ENCODE measurements around the gene LIMK1. TPM values are rescaled to one million over a fixed set of nuclear protein-coding genes. Genes with fewer than 3 reads are reported as not detected.

The LIMK1 gene
- total RNA-seq (9.6 TPM), polyA plus RNA-seq (ENCODE audit: insufficient read depth in 1 of 8, insufficient read length in 8 of 8, low replicate concordance in 1 of 8) (10 to 100 TPM; 11.2 to 21.9 (median 17.0) TPM)
- long read RNA-seq, donor 1, partial matches to known transcripts: 0 of 2 reads
- long read RNA-seq, donor 1, other reads (novel, unspliced or antisense): 0 of 2 reads
- long read RNA-seq, donor 2: 0 reads
- long read RNA-seq, donor 3, partial matches to known transcripts: 0 of 3 reads
- long read RNA-seq, donor 3, other reads (novel, unspliced or antisense): 0 of 3 reads
- long read RNA-seq, donor 4, partial matches to known transcripts: 0 of 3 reads
- long read RNA-seq, donor 4, other reads (novel, unspliced or antisense): 0 of 3 reads
- long read RNA-seq, donor 5, transcript LIMK1-201 (16 exons, 3,219 nt): major isoform, 9 of 9 reads
- long read RNA-seq, donor 5, partial matches to known transcripts: 0 of 9 reads
- long read RNA-seq, donor 5, other reads (novel, unspliced or antisense): 0 of 9 reads
- long read RNA-seq, donor 6, partial matches to known transcripts: 0 of 1 reads
- long read RNA-seq, donor 6, other reads (novel, unspliced or antisense): 0 of 1 reads
- long read RNA-seq, donor 7, partial matches to known transcripts: 0 of 3 reads
- long read RNA-seq, donor 7, other reads (novel, unspliced or antisense): 0 of 3 reads
- long read RNA-seq, donor 8, partial matches to known transcripts: 8 of 8 reads
- long read RNA-seq, donor 8, other reads (novel, unspliced or antisense): 0 of 8 reads
- long read RNA-seq, donor 9, partial matches to known transcripts: 0 of 4 reads
- long read RNA-seq, donor 9, other reads (novel, unspliced or antisense): 0 of 4 reads
- long read RNA-seq, donor 10, partial matches to known transcripts: 0 of 1 reads
- long read RNA-seq, donor 10, other reads (novel, unspliced or antisense): 0 of 1 reads
- long read RNA-seq, donor 11: 0 reads

DNA sequence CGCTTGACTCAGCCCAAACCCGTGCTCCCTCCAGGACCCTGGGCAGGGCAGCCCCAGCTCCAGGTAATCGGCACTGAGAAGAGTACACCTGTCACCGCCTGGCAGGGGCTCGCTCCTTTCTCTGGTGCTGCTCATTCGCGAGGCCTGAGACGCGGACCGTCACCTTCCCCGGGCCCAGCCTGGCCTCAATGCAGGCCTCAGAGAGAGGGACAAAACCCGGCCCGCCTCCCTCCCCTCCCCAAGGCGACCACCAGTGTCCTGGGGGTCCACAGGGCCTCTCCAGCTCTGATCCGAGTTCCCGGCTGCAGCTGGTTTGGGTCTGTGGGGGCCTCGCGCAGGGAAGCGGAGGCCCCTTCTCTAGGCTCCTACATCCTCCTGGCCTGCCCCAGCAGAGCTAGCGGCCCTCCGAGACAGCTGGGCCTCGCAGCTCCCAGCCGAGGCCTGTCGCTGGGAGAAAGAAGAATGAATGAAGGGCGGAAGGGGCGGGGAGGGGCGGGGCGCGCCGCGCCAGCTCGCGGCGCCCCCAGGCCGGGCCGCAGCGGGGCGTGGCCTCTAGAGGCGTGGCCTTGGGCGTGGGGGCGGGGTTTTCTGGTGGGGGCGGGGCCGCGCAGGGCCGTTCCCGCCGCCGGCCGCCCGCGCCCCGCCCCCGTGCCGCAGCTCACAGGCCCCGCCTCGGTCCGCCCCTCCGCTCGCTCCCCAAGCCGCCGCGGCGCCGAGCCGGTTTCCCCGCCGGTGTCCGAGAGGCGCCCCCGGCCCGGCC, at the start of gene LIMK1:
Gene LIMK1 (plus strand): TSS at position 688 of the 760 bp plus-strand sequence. CDS start 187 bp downstream, outside the sequence.
- H3K4me3 ChIP-seq (ENCODE audit: low read length): peak within 1 kb of the TSS; percentile 65
- H3K4me1 ChIP-seq (ENCODE audit: control insufficient read depth, insufficient read depth, low read length): peaks cover 27% of the 10 kb centered on the region
- peak; percentile 91 for DNase-seq
- 7% methylated on average over 54 of the region's 71 CpGs for WGBS (ENCODE audit: insufficient coverage)
- H3K27me3 ChIP-seq (ENCODE audit: control insufficient read depth, insufficient read depth, low read length): no peaks in the 10 kb centered on the region
- H3K27ac ChIP-seq (ENCODE audit: low read length): peak within 1 kb of the TSS; percentile 78
- no peaks in the 10 kb centered on the region for H3K9me3 ChIP-seq (replicated peaks; ENCODE audit: control insufficient read depth, low read depth, low read length)
- H3K36me3 ChIP-seq (ENCODE audit: control insufficient read depth, insufficient read depth, low read length): peaks cover 11% of the 10 kb centered on the region

DNA sequence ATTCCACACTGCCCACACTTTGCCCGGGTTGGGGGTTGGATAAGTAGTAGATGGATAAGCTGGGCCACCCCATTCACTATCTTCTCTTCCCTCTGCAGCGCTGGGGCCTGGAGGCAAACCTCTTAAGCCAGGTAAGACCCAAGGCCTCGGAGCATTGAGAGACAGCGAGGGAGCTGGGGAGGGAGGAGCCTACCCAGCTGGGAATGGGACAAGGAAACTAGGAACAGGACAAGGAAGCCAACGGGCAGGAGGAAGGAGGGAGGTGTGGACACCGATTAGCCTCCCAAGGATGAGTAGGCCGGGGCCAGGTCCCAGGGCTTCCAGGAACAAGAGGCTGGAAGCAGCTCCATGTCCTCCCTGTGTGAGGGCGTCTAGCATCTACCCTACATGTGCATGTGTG, 46.0 kb upstream of the LIMK1 start:
- H3K36me3 ChIP-seq (ENCODE audit: control insufficient read depth, insufficient read depth, low read length): peaks cover 17% of the 10 kb centered on the region
- WGBS (ENCODE audit: insufficient coverage): 45% methylated on average over 6 of the region's 8 CpGs
- H3K4me1 ChIP-seq (ENCODE audit: control insufficient read depth, insufficient read depth, low read length): peaks cover 58% of the 10 kb centered on the region
- H3K27me3 ChIP-seq (ENCODE audit: control insufficient read depth, insufficient read depth, low read length): peaks cover 2% of the 10 kb centered on the region
- no peak for DNase-seq
- H3K9me3 ChIP-seq (replicated peaks; ENCODE audit: control insufficient read depth, low read depth, low read length): no peaks in the 10 kb centered on the region
- H3K27ac ChIP-seq (ENCODE audit: low read length): no peak overlapping the region
- no peak overlapping the region for H3K4me3 ChIP-seq (ENCODE audit: low read length)

DNA sequence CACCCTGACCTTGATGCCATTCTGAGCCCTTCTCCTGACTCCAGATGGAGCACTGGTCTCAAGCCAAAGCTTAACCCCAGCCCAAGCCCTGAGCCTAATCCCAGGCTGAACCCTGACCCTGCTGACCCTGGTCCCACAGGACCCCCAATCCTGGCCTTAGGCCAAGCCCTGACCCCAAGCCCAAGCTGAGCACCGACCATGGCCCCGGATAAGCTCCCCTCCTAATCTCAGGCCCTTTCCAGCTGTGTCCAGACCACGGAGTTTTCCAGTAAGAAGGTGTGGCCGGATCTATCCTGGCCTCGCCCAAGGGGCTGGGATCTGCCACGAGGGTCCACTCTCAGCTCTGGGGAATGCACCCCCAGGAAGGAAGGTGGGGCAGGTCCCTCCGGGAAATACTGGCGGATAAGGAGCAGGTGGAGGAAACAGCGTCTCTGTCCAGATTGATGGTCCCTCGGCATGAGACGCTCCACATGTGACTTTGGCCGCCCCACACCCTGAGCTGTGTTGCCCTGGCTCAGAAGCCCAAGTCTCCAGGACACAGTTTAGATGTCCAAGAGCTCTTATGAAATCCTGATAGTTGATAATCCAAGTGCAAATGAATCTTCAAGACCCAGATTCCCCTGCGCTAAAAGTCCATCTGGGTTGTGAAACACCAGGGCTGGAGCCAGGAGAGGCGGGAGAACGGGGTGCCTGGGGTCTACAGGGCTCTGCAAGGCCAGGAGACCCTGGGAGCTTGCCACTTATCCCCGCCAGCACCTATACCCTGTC, 45.2 kb upstream of the LIMK1 start:
- Histone ChIP-seq H3K36me3 (ENCODE audit: control insufficient read depth, insufficient read depth, low read length) (peaks cover 17% of the 10 kb centered on the region), H3K4me3 (ENCODE audit: low read length) (no peak overlapping the region), H3K4me1 (ENCODE audit: control insufficient read depth, insufficient read depth, low read length) (peaks cover 58% of the 10 kb centered on the region), H3K27me3 (ENCODE audit: control insufficient read depth, insufficient read depth, low read length) (peaks cover 2% of the 10 kb centered on the region), H3K9me3 (replicated peaks; ENCODE audit: control insufficient read depth, low read depth, low read length) (no peaks in the 10 kb centered on the region), H3K27ac (ENCODE audit: low read length) (no peak overlapping the region)
- DNase-seq: peak; percentile 55
- 57% methylated on average over 15 of the region's 16 CpGs for WGBS (ENCODE audit: insufficient coverage)

DNA sequence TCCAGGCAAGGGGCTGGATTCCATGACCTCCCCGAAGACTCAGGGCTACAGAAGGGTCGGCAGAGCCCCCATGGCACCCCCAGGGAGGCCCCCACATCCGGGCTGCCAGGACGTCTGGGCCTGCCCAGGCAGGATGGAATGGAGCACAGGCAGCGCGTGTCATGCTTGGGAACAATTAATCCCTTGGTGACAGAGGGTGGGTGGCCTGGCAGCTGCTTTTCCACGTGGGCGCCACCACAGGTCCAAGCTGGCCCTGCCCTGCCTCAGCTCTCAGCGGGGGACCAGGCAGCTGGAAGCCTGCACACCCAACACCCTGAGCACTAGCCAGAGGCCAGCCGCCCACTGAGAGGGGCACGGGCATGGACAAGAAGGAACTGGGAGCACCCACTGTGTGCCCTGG, 44.3 kb upstream of the LIMK1 start:
- peak; percentile 58 for DNase-seq
- Histone ChIP-seq H3K4me1 (ENCODE audit: control insufficient read depth, insufficient read depth, low read length) (peaks cover 54% of the 10 kb centered on the region), H3K27ac (ENCODE audit: low read length) (no peak overlapping the region), H3K4me3 (ENCODE audit: low read length) (no peak overlapping the region), H3K27me3 (ENCODE audit: control insufficient read depth, insufficient read depth, low read length) (peaks cover 2% of the 10 kb centered on the region), H3K9me3 (replicated peaks; ENCODE audit: control insufficient read depth, low read depth, low read length) (no peaks in the 10 kb centered on the region), H3K36me3 (ENCODE audit: control insufficient read depth, insufficient read depth, low read length) (peaks cover 17% of the 10 kb centered on the region)
- 63% methylated on average over 8 of the region's 11 CpGs for WGBS (ENCODE audit: insufficient coverage)

DNA sequence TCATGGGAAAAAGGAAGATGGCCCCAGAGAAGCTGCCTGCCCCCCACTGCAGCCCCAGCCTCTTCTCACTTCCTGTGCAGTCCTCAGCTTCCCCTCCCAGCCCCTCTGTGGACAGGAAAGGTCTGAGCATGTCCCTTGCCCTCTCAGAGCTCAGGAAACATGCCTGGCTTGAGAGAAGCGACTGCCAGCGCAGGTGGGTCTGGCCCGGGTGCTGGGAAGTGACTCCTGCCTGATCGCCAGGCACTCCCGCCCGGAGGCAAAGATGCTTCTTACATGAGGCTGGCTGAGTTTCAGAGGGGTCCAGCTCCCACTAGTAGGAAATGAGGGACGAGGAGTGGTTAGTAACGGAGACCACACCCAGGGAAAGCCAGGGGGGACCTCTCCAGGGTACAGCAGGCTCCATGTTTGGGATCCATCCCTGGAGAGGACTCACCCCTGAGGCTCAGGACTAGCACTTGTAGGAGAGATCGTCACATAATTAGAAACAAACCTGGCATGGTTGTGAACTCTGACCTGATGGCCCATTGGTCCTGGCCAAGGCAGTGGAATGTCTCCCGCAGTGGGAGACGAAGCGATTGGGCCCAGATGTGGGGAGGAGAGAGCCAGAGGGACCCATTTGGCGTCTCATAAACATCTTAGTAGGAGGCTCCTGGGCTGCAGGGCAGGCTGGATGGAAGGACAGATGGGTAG, 43.4 kb upstream of the LIMK1 start:
- Histone ChIP-seq H3K27me3 (ENCODE audit: control insufficient read depth, insufficient read depth, low read length) (peaks cover 2% of the 10 kb centered on the region), H3K4me3 (ENCODE audit: low read length) (no peak overlapping the region), H3K4me1 (ENCODE audit: control insufficient read depth, insufficient read depth, low read length) (peaks cover 50% of the 10 kb centered on the region), H3K36me3 (ENCODE audit: control insufficient read depth, insufficient read depth, low read length) (peaks cover 14% of the 10 kb centered on the region), H3K27ac (ENCODE audit: low read length) (no peak overlapping the region), H3K9me3 (replicated peaks; ENCODE audit: control insufficient read depth, low read depth, low read length) (no peaks in the 10 kb centered on the region)
- DNase-seq: no peak
- WGBS (ENCODE audit: insufficient coverage): 40% methylated on average over 13 of the region's 13 CpGs

DNA sequence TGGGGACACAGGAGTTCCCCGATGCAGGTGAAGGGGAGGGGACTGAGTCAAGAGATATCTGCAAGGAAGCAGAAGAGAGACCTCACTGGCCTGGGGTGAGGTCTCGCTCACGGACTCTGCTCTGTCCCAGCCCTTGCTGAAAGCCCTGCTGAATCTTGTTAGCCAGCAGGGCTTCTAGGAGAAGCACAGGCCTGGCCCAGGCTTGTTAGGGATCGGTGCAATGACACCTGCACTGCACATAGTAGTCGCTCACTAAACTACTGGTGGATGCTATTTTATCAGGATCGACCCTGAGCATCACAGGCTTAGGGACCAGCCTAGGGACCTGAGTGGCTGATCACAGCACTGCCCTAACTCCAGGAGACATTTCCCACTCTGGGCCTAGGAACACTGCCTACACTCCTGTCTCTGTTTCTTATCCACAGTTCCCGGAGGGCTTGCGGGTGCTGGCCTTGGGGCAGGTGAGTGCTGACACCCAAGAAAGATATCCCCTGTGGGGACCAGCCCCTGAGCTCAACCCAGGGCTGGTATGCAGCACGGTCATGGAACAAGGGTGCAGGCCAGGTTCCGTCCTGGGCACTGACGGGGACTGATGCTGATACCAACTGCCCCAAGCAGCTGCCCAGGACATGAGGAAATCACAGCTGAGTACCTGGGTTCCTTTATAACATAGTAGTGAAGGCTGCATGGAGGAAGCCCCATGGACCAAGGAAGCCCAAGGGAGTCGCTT, 42.6 kb upstream of the LIMK1 start:
- H3K36me3 ChIP-seq (ENCODE audit: control insufficient read depth, insufficient read depth, low read length): peaks cover 10% of the 10 kb centered on the region
- peaks cover 2% of the 10 kb centered on the region for H3K27me3 ChIP-seq (ENCODE audit: control insufficient read depth, insufficient read depth, low read length)
- no peak for DNase-seq
- no peaks in the 10 kb centered on the region for H3K9me3 ChIP-seq (replicated peaks; ENCODE audit: control insufficient read depth, low read depth, low read length)
- H3K27ac ChIP-seq (ENCODE audit: low read length): no peak overlapping the region
- peaks cover 50% of the 10 kb centered on the region for H3K4me1 ChIP-seq (ENCODE audit: control insufficient read depth, insufficient read depth, low read length)
- H3K4me3 ChIP-seq (ENCODE audit: low read length): no peak overlapping the region
- 85% methylated on average over 12 of the region's 12 CpGs for WGBS (ENCODE audit: insufficient coverage)

DNA sequence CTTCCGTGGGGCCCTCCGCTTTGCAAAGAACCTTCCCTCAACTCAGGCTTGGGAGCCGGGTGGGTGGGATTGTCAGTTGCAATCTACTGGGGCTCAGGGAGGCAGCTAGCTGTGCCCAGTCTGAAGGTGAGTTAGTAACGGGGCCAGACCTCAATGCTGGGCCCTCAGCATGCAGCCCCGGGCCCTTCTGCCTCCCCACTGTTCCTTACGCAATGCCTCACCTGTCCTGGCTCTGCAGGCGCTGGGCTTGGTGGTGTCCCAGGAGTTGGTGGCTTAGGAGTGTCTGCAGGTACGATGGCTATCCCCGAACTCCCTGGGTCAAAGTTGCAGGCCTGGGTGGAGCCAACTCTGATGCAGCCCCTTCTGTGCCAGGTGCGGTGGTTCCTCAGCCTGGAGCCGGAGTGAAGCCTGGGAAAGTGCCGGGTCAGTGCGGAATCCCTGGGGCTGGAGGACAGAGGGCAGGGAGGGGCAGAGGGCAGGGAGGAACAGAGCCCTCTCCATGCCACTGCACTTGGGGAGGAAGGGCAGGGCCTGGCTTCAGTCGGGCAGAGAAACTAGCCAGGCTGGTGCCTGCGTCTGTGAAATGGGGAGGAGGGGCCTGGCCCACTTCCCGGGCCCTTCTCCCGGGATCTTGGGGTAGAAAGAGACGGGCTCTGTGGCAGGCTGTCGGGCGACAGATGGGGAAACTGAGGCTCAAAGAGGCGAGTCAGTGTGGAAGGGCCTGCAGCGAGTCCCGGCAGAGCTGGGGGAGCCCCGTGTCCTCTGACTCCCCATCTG, 40.7 kb upstream of the LIMK1 start:
- no peak for DNase-seq
- Histone ChIP-seq H3K9me3 (replicated peaks; ENCODE audit: control insufficient read depth, low read depth, low read length) (no peaks in the 10 kb centered on the region), H3K27me3 (ENCODE audit: control insufficient read depth, insufficient read depth, low read length) (peaks cover 3% of the 10 kb centered on the region), H3K4me3 (ENCODE audit: low read length) (no peak overlapping the region), H3K27ac (ENCODE audit: low read length) (no peak overlapping the region), H3K36me3 (ENCODE audit: control insufficient read depth, insufficient read depth, low read length) (peaks cover 6% of the 10 kb centered on the region), H3K4me1 (ENCODE audit: control insufficient read depth, insufficient read depth, low read length) (peaks cover 45% of the 10 kb centered on the region)
- WGBS (ENCODE audit: insufficient coverage): 37% methylated on average over 21 of the region's 24 CpGs

DNA sequence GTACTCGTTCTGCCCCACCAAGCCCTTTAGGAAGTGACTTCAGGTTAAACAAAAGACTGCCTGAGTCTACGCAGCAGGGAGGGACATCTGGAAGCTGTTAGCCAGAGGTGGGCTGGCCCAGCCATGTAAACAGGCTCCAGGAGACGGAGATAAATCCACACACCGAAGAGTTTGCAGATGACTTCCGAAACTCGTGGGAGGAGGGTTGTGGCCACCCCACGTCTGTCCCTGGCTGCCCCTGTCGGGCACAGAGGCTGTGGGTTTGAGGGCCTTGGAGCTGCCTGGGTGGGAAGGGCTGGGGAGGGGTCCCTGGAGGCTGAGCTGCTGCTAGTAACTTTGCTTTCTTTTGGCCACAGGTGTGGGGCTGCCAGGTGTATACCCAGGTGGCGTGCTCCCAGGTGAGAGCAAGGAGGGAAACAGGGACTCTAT, 40.1 kb upstream of the LIMK1 start:
- peak; percentile 86 for DNase-seq
- Histone ChIP-seq H3K36me3 (ENCODE audit: control insufficient read depth, insufficient read depth, low read length) (peaks cover 12% of the 10 kb centered on the region), H3K27ac (ENCODE audit: low read length) (no peak overlapping the region), H3K4me1 (ENCODE audit: control insufficient read depth, insufficient read depth, low read length) (peaks cover 39% of the 10 kb centered on the region), H3K27me3 (ENCODE audit: control insufficient read depth, insufficient read depth, low read length) (peaks cover 3% of the 10 kb centered on the region), H3K4me3 (ENCODE audit: low read length) (no peak overlapping the region), H3K9me3 (replicated peaks; ENCODE audit: control insufficient read depth, low read depth, low read length) (no peaks in the 10 kb centered on the region)
- WGBS (ENCODE audit: insufficient coverage): 24% methylated on average over 7 of the region's 9 CpGs

All from muscle of leg (tissue), 16 donors.